Ishikawa (cell line): ENCODE data around the gene ACTG1.

ENCODE experiments used
- CREB1 ChIP-seq: IDR thresholded peaks from 2 replicates; pipeline ENCODE4 v1.6.1; 2012; ENCODE audit warnings: low read depth
- EP300 ChIP-seq: IDR thresholded peaks from 2 replicates; pipeline ENCODE4 v1.6.1; 2012; ENCODE audit warnings: borderline replicate concordance
- RAD21 ChIP-seq: IDR thresholded peaks from 2 replicates; pipeline ENCODE4 v1.6.1; 2012; ENCODE audit warnings: low read depth
- YY1 ChIP-seq: IDR thresholded peaks from 2 replicates; pipeline ENCODE4 v1.6.1; 2012; ENCODE audit warnings: low read depth
- ZBTB7A ChIP-seq: IDR thresholded peaks from 2 replicates; pipeline ENCODE4 v1.6.1; 2012; ENCODE audit warnings: low read depth
- TF ChIP-seq, protein P1 (sequence below): IDR thresholded peaks from 2 replicates; pipeline ENCODE4 v1.6.1; 2012
- TF ChIP-seq, protein P2 (sequence below): IDR thresholded peaks from 2 replicates; pipeline ENCODE4 v1.6.1; 2012
- TF ChIP-seq, protein P3 (sequence below): IDR thresholded peaks from 2 replicates; pipeline ENCODE4 v1.6.1; 2012; ENCODE audit warnings: low read depth, mild to moderate bottlenecking

DNA sequence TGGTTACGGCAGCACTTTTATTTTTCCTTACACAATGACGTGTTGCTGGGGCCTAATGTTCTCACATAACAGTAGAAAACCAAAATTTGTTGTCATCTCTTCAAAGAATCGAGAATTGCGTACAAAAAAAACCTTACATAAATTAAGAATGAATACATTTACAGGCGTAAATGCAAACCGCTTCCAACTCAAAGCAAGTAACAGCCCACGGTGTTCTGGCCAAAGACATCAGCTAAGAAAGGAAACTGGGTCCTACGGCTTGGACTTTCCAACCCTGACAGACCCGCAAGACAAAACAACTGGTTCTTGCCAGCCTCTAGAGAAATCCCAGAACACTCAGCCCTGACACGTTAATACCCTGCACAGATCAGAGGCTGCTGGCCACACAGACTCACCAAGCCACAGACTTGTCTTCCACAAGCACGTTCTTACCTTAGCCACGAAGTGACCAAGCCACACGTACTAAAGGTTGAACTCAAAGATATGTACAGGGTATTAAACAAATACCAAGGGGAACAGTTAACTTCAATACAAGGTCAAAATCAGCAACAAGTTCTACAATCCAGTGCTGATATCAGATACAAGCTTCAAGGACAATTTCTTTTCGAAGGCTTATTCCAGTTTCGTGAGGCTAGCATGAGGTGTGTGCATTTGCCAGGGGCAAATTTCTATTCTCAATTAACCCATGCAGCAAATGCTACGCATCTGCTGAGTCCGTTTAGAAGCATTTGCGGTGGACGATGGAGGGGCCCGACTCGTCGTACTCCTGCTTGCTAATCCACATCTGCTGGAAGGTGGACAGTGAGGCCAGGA is 2.4 kb downstream of the ACTG1 start:
- no peak for TF ChIP-seq YY1
- TF ChIP-seq, protein P1, sequence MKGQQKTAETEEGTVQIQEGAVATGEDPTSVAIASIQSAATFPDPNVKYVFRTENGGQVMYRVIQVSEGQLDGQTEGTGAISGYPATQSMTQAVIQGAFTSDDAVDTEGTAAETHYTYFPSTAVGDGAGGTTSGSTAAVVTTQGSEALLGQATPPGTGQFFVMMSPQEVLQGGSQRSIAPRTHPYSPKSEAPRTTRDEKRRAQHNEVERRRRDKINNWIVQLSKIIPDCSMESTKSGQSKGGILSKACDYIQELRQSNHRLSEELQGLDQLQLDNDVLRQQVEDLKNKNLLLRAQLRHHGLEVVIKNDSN: no peak
- TF ChIP-seq CREB1: no peak
- TF ChIP-seq, protein P2, sequence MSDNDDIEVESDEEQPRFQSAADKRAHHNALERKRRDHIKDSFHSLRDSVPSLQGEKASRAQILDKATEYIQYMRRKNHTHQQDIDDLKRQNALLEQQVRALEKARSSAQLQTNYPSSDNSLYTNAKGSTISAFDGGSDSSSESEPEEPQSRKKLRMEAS: no peak
- TF ChIP-seq, protein P3, sequence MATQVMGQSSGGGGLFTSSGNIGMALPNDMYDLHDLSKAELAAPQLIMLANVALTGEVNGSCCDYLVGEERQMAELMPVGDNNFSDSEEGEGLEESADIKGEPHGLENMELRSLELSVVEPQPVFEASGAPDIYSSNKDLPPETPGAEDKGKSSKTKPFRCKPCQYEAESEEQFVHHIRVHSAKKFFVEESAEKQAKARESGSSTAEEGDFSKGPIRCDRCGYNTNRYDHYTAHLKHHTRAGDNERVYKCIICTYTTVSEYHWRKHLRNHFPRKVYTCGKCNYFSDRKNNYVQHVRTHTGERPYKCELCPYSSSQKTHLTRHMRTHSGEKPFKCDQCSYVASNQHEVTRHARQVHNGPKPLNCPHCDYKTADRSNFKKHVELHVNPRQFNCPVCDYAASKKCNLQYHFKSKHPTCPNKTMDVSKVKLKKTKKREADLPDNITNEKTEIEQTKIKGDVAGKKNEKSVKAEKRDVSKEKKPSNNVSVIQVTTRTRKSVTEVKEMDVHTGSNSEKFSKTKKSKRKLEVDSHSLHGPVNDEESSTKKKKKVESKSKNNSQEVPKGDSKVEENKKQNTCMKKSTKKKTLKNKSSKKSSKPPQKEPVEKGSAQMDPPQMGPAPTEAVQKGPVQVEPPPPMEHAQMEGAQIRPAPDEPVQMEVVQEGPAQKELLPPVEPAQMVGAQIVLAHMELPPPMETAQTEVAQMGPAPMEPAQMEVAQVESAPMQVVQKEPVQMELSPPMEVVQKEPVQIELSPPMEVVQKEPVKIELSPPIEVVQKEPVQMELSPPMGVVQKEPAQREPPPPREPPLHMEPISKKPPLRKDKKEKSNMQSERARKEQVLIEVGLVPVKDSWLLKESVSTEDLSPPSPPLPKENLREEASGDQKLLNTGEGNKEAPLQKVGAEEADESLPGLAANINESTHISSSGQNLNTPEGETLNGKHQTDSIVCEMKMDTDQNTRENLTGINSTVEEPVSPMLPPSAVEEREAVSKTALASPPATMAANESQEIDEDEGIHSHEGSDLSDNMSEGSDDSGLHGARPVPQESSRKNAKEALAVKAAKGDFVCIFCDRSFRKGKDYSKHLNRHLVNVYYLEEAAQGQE: no peak
- no peak for TF ChIP-seq EP300
- no peak for TF ChIP-seq ZBTB7A
- no peak for TF ChIP-seq RAD21
